Right renal cortex interstitium (tissue), 3 donors: ENCODE data around the gene DAB1. TPM values are rescaled to one million over a fixed set of nuclear protein-coding genes. Genes with fewer than 3 reads are reported as not detected.

Experiments used
- DNase-seq, 3 donors: peaks; one replicate each; pipeline ENCODE4 v3.0.0-alpha.2; 2013; ENCODE audit warnings: low read depth in 3 of 3, low spot score in 2 of 3
- polyA plus RNA-seq, 3 donors: library from polyadenylated mRNA; unstranded; fragments of 120-200 nt; gene quantifications; one replicate each; pipeline ENCODE4 v1.2.1, GENCODE V29; 2013; ENCODE audit not compliant: insufficient read length in 3 of 3

The DAB1 gene
- polyA plus RNA-seq, 3 donors: 6.3 to 6.9 (median 6.7) TPM

DNA sequence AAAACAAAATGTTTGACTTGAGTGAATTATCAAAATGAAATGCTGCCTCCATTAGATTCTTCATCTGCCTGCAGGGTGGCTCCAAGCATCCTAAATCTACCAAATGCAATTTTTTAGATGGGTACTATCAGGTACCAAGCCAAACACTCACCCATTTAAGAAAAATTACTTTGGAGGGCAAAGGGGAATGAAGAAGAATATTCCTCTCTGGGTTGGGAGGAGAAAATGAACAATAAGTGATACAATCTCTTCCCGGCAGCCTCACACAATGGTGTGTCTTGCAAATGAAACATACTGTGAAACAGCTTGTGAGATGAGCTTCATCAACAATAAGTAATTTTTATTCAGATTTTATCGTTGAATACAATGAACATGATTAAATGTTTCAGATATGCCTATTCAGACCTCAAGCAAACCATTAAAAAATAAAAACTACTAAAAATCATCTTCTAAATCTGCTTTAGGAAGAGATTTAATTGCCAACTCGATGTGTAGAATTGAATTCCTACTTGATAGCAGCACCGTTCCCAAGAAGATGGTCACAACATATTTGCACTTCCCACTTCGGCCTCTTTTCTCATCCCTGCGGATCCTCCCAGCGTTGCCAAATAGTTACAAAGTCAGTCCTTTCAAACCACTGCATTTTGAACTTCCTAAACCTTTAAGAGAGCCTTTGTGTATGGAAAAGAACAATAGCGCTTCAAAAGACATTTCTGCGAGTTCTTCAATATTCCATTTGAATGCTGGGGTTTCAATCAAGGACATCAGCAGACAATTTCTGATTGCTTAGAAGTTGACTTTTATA is 2.7 kb downstream of the DAB1 start:
- DNase-seq: no peak

DNA sequence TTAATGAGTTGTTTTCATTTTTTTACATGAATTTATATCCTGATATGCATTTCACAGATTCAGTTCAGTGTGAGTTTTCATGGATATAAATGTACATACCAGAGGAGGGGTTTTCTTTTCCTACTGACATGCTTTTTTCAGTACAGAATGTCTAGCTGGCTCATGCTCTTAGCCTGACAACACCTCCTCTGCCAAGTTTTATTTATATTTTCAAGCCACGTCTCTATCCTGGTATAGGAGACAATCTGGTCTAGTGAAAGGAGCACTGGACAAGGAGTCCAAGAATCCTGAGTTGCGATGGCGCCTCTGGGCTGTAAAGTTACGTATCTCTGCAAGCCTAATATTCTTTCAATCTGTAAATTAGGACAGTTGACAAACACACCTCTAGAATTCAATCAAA is 4.9 kb downstream of the DAB1 start:
- DNase-seq: no peak

DNA sequence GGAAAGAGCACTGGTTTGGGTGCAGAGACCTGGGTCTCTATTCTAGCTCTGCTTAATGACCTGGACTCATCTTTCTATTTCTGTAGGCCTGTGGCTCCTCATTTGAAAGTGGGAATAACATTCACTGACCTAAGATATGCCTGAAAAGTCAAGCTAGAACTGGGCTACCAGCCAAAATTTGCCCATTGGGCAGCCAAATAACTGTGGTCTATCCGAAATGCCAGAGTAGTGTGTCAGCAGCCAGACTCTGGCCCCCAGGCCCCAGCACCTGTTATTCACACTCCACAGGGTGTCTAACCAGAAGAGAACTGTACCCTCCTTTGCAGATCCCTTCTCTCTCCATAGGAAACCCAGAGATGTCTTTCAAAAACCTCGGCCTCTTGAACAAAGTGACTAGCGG is 12.6 kb downstream of the DAB1 start:
- no peak for DNase-seq

DNA sequence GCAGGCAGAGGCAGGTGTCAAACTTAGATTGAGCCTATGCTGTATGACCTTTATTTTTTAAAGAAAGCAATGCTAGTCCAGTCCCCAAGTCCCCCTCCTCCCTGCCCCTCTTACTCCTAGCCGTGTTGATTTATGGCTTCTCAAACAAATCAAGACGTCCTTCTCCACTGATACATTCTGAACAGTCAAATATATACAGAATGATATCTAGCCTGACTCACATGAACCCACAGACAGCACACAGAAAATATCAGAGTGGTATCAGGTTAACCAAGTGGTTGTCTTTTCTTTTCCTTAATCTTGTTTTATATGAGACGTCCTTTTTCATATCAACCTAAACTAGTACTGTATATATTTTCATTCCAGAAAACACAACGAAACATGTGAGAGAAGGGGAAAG is 13.4 kb downstream of the DAB1 start:
- no peak for DNase-seq

DNA sequence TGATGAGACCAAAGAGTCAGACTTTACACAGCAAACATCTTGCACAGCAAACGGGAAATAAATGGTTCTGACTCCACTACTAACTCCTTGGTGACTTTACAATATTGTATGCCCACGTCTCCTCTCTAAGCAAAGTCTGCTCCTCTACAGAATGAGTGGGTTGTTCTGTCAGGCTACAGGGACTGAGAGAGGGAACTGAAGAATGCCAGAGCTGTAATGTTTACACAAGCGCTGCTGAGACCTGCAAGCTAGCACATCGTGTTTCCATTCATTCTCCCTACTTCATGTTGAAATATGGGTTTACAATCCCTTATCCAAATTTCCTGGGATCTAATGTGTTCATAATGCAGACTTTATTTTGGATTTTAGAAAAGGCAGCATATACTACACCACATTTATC is 15.9 kb downstream of the DAB1 start:
- DNase-seq: no peak

DNA sequence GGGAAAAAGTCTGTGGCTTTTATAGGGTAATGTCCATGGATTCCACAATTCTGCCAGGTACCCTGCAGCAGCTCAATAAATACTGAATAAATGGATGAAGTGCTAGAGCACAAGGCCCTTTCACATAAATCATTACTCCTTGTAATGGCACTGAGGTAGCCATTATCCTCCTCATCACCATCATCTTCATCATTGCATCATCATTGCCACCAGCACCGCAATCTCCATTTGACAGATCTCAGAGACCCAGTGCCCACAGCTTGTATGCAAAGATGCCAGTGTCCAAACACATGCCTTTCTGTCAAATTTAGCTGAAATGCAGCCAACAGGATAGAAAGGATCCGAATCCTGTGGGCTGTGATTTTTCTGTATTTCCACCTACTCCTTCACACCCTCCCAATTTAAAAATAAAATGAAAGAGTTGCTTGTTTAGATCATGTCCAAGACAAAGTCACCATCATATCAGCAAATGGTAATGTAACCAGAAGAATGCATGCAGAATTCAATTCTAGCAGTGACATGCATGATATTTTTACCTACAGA is 17.4 kb downstream of the DAB1 start:
- no peak for DNase-seq

DNA sequence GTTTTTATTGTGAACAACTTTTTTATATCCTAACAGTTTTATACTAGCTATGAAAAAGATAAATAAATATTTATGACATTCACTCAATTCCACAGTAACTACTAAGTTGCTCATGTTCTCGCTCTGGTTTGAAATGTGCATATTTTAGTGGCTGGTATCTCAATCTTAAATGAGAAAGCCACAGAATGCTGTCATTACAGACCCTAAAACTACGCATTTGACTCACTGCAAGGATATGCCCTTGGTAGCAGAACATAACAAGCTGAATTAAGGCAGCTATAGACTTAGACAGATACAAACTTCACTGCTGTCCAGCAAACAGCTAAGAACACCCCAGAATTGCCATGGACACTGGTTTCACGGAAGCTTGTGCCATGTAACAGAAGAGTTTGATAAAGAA is 19.0 kb downstream of the DAB1 start:
- no peak for DNase-seq

DNA sequence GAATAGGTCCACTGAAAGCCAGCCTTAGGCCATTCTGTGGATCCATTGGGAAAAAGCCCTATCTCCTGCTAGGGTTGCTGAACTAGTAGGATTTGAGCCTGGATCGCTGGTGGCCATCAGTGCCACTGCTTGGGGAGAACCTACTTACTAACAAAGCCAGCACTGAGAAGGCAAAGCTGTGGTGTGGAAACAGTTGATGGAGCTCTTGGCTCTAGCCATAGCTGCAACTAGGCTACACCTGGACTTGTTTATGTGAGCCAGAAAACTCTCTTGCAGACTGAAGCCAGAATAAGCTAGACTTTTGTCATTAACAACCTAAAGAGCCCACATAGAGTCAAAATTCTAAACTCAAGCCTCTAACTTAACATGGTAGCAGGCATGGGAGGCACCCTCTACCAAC is 20.7 kb downstream of the DAB1 start:
- DNase-seq: no peak

DNA sequence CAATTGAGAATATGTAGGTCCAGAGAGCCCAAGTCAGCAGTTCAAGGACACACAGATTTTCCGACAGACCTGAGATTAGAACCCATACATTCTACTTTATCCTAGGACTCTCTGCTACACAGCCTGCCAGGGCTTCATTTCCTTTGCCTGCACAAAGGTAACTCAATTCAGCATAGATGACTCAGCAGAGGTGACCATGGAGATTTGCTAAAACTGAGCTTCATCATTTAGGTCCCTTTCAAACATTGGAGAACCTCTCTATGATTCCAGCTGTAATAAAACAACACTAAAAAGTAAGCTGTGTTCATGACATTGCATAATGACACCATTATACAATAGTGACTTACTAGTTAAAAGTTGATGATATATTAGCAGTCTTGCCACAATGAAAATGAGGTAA is 22.2 kb downstream of the DAB1 start:
- DNase-seq: no peak

DNA sequence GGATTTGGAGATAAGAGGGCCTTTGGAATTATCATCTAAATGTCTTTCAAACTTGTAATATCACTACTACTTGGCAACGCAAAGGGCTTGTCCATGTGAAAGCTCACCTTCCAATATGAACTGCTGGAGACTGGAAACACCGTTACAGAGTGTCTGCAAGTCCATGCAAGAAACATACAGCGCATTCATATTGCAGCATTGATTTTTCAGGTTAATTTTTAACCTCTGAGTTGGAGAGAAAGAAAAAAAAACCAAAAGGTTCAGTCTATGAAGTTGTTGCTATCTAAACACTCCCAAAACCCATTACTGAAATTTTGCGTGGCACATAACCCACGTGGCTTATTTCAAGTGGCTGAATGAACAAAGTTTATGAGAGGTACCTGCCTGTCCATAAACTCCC is 23.8 kb downstream of the DAB1 start:
- no peak for DNase-seq

DNA sequence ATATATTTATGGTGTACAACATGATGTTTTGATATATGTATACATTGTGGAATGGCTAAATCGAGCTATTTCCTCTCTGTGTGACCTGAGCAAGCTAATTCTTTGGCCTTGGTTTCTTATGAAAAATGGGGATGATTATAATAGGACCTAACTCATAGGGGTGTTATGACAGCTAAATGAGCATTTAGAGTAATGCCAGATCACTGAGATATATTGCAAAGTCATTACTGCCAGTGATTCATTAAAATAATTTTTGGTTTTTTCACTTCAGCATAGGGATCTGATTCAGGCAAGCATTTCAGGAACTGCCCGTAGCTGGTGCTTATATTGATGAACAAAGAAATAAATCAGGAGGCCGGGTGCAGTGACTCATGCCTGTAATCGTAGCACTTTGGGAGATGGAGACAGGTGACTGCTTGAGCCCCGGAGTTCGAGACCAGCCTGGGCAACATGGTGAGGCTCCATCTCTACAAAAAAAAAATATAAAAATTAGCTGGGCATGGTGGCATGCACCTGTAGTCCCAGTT is 30.7 kb downstream of the DAB1 start:
- no peak for DNase-seq

DNA sequence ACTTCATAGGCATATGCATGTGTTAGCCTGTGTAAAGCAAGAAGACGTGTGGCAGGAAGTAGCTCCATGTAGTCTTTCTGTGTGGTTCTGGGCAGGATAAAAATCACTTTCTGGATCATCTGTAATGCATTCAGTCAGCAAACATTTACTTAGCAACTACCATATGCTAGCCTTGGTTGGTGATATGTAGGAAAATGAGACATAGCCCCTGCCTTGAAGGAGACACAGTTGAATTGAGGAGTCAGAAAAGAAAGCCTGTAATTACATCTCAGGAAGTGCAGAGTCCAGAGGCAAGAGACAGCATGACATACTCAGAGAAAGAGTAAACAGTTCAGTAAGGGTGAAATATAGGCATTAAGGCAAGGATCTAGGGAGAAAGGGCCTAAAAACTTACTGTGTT is 38.5 kb downstream of the DAB1 start:
- DNase-seq: no peak

DNA sequence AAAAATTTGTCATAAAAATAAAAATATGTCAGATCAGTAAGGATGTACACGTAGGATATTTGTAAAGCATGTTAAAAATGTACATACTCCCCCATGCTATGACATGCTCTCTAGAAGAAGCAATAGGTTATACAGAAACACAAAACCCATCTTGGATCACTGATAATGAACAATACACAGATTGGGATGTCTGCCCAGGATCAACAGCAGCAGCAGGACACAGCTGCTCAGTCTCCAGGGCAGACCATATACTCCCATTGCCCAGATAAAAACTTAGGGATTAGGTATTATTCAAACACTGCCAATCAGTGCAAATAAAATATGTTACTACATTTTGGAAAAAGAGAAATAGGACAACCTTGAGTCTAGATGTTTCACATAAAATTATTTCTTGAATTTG is 39.0 kb downstream of the DAB1 start:
- no peak for DNase-seq

DNA sequence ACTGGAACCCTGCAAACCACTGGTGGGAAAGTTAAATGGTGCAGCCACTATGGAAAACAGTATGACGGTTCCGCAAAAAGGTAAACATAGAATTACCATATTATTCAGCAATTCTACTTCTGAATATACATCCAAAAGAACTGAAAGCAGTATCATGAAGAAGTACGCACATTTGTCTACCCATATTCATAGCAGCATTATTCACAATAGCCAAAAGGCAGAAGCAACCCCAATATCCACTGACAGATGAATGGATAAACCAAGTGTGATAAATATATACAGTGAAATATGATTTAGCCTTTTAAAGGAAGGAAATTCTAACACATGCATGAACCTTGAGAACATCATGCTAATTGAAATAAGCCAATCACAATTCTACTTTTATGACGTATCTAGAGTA is 39.6 kb downstream of the DAB1 start:
- DNase-seq: no peak

DNA sequence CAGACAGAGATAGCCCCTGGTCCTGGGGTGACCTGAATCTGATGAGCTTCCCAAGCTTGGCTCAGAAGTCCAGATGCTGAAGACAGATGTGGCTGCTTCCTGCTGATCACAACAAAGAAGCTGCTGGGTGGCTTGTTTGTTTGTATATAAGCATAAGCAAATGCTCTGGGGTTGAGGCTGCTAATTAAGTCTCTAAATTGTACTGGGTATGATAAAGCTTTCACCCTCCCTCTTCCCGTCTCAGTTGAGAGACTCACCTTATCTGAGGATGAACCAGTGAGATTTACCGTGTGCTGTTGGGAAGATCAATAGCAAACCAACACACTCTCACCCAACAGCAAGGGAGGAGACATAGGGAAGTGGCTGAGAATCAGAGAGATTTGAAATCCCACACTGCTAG is 42.0 kb downstream of the DAB1 start:
- DNase-seq: no peak

DNA sequence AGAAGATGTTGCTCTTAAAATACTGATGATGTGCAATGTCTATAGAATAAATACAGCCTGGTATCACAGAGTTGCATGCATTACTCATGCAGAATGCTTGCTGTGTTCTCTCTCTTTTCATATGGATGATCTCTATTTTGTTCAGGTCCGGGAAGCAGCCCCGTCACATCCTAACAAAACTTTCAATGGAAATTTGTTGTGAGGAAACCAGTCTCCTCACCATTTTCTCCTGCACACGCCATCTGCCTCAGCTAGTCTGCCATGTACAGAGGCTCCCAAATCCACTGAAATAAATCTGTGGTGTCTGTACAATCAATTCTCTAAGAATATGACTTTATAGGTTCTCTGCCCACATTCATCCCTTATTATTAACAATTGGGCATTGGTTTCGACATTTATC is 42.4 kb downstream of the DAB1 start:
- no peak for DNase-seq

DNA sequence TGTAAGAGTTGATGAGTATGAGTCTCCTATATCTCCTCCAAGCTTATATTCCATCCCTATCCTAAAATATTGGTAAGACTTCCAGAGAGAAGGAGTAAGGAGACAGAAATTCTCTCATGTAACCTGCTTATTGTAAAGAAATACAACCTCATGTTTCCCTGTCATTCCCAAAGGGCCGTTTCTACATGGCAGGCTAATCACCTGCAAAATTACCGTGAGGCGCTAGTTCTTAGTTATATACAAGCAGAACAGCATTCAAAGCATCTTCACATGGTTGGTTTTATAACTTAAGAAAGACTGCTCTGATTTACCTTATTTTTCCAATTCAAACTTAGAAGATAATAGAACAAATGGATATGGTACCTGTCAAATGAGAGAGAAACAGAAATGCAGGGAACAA is 42.9 kb downstream of the DAB1 start:
- DNase-seq: no peak

DNA sequence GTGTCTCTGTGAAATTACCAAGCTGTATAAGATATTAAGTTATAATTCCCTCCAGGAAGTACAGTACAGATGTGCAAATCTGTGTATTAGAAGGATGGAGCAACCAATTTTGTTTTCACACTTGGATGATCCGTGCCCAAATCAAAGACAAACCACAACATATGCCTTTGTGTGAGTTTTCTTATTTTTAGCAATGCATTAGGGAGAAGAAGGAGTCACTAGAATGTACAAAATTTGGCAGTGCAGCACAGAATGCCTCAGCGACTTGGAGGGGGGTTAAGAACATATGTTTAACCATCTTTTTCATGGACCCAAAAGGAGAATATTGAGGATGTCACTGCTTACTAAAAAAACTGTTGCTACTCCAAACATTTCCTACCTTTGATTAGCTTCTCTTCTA is 45.3 kb downstream of the DAB1 start:
- DNase-seq: no peak

DNA sequence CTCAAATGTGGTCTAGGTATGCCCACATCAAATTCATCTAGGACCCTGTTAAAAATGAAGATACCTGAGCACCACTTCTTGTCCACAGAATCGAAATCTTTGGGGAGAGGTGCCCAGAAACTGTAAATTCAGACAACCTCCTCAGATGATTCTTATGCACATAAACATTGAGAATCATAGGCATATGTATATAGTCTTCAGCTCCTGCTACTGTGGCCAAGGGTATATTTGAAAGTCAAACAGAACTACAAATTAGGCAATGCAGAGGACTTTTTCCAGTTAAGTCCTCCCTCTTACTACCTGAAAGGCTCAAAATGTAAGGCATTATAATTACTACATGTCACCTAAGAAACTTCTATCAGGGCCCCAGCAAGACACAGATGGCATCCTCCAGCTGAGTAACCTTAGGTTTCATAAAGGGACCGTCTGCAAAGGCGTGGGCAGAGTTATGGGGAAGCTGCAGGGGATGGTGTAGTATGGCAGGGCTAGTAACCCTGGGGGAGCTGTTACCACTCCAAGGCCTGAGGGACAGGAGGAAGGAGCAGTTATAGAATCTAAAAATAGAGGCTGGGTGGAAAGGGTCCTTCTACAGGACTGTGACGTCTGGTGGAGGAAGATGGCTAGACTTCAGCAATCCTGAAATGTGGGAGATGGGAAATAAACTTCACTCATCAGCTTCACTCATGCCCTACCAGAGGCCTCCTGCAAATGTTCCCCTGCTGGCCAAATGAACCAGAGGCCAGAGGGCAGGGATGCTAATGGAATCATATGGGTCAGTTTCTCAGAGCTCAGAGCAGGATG is 46.3 kb downstream of the DAB1 start:
- DNase-seq: no peak

DNA sequence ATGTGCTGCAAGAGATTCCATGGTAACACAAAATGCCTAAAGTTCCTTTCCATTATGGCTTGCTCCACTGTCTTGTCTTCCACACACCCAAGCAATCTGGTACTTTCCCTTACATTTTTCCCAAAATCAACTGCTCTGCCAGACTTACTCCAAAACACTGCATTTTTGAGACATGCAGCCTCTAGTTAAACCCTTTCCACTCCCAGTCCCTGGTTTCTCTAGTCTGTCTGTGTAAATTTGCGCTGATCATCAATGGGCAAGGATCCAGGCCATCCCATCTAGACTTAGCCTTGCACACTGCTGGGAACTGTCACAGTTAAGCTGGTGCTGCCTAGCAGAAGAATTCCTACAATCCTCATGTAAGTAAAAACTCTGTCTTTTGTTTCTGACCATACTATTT is 47.8 kb downstream of the DAB1 start:
- no peak for DNase-seq

DNA sequence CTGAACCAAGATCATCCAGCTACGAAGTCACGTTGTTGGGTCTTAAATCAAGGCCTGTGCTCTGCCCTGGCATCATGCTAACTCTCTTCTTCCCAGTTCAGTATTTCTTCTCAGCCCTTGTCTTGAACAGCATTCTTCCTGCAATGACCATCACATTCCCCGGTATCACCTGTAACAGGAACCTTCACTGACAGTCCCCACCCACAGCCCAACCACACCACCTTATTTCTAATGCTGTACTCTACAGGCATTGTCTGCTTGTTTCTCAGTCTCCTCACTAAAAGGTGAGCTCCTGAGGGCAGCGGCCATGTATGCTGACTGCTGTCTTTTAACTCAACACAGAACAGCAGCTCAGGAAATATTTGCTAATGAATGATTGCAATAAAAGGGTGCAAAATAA is 54.0 kb downstream of the DAB1 start:
- DNase-seq: no peak

DNA sequence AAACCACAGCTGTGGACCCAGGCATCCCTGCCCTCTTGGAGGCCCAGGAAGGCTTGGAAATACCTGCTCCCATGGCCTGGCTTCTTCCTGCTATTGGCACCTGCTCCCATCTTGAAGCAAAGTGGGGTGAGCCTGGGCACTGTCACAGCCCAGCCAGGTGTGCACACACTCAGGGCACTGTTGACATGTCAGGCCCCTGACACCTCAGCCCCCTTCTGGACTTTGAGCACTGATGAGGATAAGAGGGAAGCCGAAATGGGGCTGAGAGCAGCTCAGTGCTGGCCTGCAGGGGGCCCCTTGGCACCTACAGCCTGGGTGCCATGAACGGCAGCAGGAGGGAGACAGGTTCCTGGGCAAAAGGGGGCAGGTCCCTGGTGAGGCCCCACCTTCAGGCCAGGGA is 55.9 kb downstream of the DAB1 start:
- DNase-seq: no peak
